Erythroblast (primary cell): Measurements from ENCODE around the gene MEF2C.

Source experiments
- GATA1 ChIP-seq: IDR thresholded peaks from 2 replicates; pipeline ENCODE4 v1.6.1; 2011; ENCODE audit warnings: low read depth, mild to moderate bottlenecking, control low read depth, low read length, moderate library complexity
- POLR2A ChIP-seq: IDR thresholded peaks from 2 replicates; pipeline ENCODE4 v1.6.1; 2011; ENCODE audit warnings: mild to moderate bottlenecking, low read length

GRCh38 chr5:88826646-88827585 lies 56.1 kb downstream of the MEF2C start:
- no peak for TF ChIP-seq POLR2A
- no peak for TF ChIP-seq GATA1
